RWPE1 (cell line): ENCODE results near the gene GALR3.

Experiments used
- CTCF ChIA-PET: fragments of 350-600 bp; sonication (Branson Sonifier 250); formaldehyde crosslinking; extraction: SDS; loops from one replicate; lab custom pipeline; 2021; lab: Yijun Ruan, JAX
- POLR2A ChIA-PET: fragments of 400-600 bp; formaldehyde crosslinking; extraction: SDS; loops from one replicate; lab custom pipeline; 2020; ENCODE audit warnings: antibody characterized with exemption; ENCODE audit not compliant: low non-redundant PET; lab: Yijun Ruan, JAX
- DNase-seq: peaks from one replicate; pipeline ENCODE4 v3.0.0; 2012; ENCODE audit warnings: low spot score
- H3K27ac ChIP-seq: fragments of 450-650 bp; 2 replicates; pipeline ENCODE4 v1.5.1; 2017
- CTCF ChIP-seq: fragments of 450-650 bp; conservative IDR thresholded peaks from 2 replicates; pipeline ENCODE4 v1.5.1; 2017; ENCODE audit warnings: low read depth, mild to moderate bottlenecking

Gene GALR3

DNA sequence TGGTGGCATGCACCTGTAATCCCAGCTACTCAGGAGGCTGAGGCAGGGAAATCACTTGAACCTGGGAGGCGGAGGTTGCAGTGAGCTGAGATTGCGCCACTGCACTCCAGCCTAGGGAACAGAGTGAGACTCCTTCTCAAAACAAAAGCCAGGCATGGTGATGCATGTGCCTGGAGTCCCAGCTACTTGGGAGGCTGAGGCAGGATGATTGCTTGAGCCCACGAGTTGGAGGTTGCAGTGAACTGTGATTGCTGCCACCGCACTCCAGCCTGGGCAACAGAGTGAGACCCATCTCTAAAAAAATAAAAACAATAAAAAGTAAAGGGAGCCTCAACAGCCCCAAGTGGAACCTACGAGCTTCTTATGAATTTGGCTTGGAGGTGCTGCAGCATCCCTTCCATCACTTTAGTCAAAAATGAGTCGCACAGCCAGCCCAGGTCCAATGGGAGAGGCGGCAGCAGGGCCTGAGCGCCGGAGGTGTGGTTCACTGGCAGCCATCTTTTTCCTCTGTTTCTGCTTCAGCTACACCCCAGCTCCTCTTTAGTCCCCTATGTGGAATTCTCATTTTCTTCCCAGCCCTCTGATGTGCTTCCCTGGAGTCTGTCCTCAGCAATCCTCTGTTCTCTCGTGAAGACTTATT lies 44.7 kb upstream of the GALR3 start:
- POLR2A ChIA-PET, result no interaction called here
- DNase-seq, result no peak
- peak overlapping the region; percentile 93 for H3K27ac ChIP-seq
- no peak for TF ChIP-seq CTCF
- CTCF ChIA-PET, result interaction anchor here (0.8 kb wide), 1 partner anchor 74 kb away, joined by 3 read pairs; no protein-coding TSS in a partner anchor

DNA sequence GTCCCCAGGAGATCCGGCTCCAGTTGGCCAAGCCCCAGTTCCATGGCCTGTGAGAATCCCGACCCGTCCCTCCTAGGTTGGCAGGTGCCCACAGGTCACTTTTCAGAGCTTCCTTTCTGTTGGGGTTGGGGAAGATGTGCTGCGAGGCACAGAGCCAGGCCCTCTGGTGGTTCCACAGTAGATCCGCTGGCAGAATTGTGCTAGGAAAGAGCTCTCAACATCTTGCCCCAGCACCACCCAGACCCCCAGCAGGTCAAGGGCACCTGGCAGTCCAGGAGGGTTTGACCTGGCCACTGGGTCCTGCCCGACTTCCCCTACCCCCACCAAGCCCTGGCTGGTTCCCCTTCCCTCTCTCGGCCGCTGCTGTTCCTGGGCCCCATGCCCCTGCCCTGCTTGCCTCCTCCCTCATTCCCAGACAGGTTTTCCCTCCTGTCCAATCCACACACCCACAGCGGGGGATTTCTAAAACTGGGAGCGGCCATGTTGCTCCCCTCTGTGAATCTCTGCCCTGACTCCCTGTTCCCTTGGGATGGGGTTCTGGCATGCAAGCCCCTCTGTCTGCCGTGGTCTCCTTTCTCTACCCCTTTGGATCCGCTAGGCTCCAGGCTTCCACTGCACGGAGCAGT lies 41.6 kb upstream of the GALR3 start:
- POLR2A ChIA-PET, result no interaction called here
- H3K27ac ChIP-seq, result peak overlapping the region; percentile 70
- no peak for DNase-seq
- CTCF ChIA-PET, result interaction anchor here (0.6 kb wide), 4 partner anchors 10 to 33 kb away, joined by 3 to 5 read pairs (median 4); no protein-coding TSS in a partner anchor
- TF ChIP-seq CTCF, result no peak

GRCh38 chr22:37782340-37783168 lies 40.6 kb upstream of the GALR3 start:
- ChIA-PET POLR2A (interaction anchor here (0.6 kb wide), 1 partner anchor 183 kb away, joined by 9 read pairs; no protein-coding TSS in a partner anchor), CTCF (interaction anchor here (0.6 to 0.8 kb wide), 4 partner anchors 9 to 79 kb away, joined by 4 to 10 read pairs (median 4); no protein-coding TSS in a partner anchor)
- peak overlapping the region; percentile 70 for H3K27ac ChIP-seq
- no peak for TF ChIP-seq CTCF
- no peak for DNase-seq

GRCh38 chr22:37784829-37785495 lies 38.2 kb upstream of the GALR3 start:
- H3K27ac ChIP-seq, result peak overlapping the region; percentile 70
- DNase-seq, result no peak
- no peak for TF ChIP-seq CTCF
- ChIA-PET POLR2A (interaction anchor here (0.5 kb wide), 1 partner anchor 177 kb away, joined by 3 read pairs; the partner anchor contains the start of gene GGA1), CTCF (no interaction called here)

DNA sequence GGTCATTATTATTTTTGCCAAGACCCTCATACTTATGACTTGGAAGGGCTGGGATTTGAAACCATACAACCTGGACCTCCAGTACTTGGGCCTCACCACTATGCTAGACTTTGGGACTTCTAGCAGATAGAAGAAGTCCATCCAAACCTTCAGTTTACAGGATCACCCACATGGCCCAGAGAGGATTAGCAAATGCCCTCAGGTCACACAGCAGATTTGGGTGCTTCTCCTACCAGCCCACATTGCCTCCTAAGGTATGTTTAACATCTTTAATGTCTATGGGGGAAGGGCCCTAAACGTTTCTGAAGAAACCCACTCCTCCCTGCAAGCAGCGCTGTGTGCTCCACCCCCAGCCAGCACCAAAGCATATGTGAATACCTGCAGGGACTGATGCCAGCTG lies 32.9 kb upstream of the GALR3 start:
- TF ChIP-seq CTCF, result no peak
- POLR2A ChIA-PET, result no interaction called here

DNA sequence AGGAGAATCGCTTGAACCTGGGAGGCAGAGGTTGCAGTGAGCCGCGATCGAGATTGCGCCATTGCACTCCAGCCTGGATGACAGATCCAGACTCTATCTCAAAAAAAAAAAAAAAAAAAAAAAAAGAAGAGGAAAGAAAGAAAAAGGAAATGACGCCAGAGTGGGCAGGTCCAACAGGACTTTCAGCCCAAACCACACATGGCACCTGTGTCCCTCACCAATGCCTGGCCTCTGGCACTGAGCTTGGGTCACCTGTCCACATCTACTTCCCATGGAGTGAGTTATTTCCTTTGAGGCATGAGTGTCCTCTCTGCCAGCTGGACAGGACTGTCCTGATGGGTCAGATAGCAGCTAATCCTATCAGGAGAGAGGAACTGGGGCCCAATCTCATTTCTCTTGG lies 30.7 kb upstream of the GALR3 start:
- CTCF ChIA-PET, result interaction anchor here (0.8 kb wide), 1 partner anchor 16 kb away, joined by 4 read pairs; no protein-coding TSS in a partner anchor
- POLR2A ChIA-PET, result no interaction called here
- no peak for DNase-seq
- no peak for TF ChIP-seq CTCF
- H3K27ac ChIP-seq, result no peak overlapping the region

More for the DNA sequence above, 32.9 kb upstream of the GALR3 start:
- no peak overlapping the region for H3K27ac ChIP-seq
- DNase-seq, result no peak
- CTCF ChIA-PET, result no interaction called here
